Activated CD4-positive, alpha-beta T cell treated with anti-CD3 and anti-CD28 coated beads, Interleukin-2, Interleukin-6, amounts not matched to agents 100 ng/mL and 50 ng/mL, durations not matched to agents 16 hours and 8 hours (primary cell): Measurements from ENCODE around the gene CTNNBIP1.

ENCODE experiments used
- DNase-seq: peaks from one replicate; pipeline ENCODE4 v3.0.0-alpha.2; 2020

CTNNBIP1 gene

GRCh38 chr1:9903801-9904527 lies 6.1 kb downstream of the CTNNBIP1 start:
- peak; percentile 83 for DNase-seq

GRCh38 chr1:9902060-9902452 lies 8.0 kb downstream of the CTNNBIP1 start:
- no peak for DNase-seq

- DNase-seq: no peak
Measured at GRCh38 chr1:9901148-9902059, 8.7 kb downstream of the CTNNBIP1 start.

GRCh38 chr1:9900142-9901043 lies 9.7 kb downstream of the CTNNBIP1 start:
- no peak for DNase-seq

GRCh38 chr1:9894115-9894514 lies 16.0 kb downstream of the CTNNBIP1 start:
- no peak for DNase-seq

GRCh38 chr1:9892563-9893528 lies 17.2 kb downstream of the CTNNBIP1 start:
- peak; percentile 21 for DNase-seq

- DNase-seq: no peak
Measured at GRCh38 chr1:9891207-9891606, 18.9 kb downstream of the CTNNBIP1 start.

- DNase-seq: no peak
Measured at GRCh38 chr1:9890224-9890731, 19.8 kb downstream of the CTNNBIP1 start.

- no peak for DNase-seq
Measured at GRCh38 chr1:9889411-9889810, 20.7 kb downstream of the CTNNBIP1 start.

GRCh38 chr1:9888886-9889285 lies 21.2 kb downstream of the CTNNBIP1 start:
- DNase-seq: no peak

GRCh38 chr1:9887070-9887469 lies 23.0 kb downstream of the CTNNBIP1 start:
- no peak for DNase-seq

- DNase-seq: no peak
Measured at GRCh38 chr1:9886092-9886742, 23.9 kb downstream of the CTNNBIP1 start.

- DNase-seq: no peak
Measured at GRCh38 chr1:9884805-9885204, 25.3 kb downstream of the CTNNBIP1 start.

GRCh38 chr1:9883585-9884449 lies 26.3 kb downstream of the CTNNBIP1 start:
- DNase-seq: no peak

GRCh38 chr1:9882945-9883303 lies 27.1 kb downstream of the CTNNBIP1 start:
- no peak for DNase-seq

GRCh38 chr1:9882296-9882944 lies 27.6 kb downstream of the CTNNBIP1 start:
- peak; percentile 28 for DNase-seq

- DNase-seq: no peak
Measured at GRCh38 chr1:9881838-9882249, 28.2 kb downstream of the CTNNBIP1 start.

GRCh38 chr1:9878404-9878803 lies 31.7 kb downstream of the CTNNBIP1 start:
- DNase-seq: no peak

- DNase-seq: no peak
Measured at GRCh38 chr1:9877962-9878361, 32.1 kb downstream of the CTNNBIP1 start.

- no peak for DNase-seq
Measured at GRCh38 chr1:9875636-9876000, 34.5 kb downstream of the CTNNBIP1 start.
